ENCODE data around the gene PDZD4.

Gene PDZD4, protein sequence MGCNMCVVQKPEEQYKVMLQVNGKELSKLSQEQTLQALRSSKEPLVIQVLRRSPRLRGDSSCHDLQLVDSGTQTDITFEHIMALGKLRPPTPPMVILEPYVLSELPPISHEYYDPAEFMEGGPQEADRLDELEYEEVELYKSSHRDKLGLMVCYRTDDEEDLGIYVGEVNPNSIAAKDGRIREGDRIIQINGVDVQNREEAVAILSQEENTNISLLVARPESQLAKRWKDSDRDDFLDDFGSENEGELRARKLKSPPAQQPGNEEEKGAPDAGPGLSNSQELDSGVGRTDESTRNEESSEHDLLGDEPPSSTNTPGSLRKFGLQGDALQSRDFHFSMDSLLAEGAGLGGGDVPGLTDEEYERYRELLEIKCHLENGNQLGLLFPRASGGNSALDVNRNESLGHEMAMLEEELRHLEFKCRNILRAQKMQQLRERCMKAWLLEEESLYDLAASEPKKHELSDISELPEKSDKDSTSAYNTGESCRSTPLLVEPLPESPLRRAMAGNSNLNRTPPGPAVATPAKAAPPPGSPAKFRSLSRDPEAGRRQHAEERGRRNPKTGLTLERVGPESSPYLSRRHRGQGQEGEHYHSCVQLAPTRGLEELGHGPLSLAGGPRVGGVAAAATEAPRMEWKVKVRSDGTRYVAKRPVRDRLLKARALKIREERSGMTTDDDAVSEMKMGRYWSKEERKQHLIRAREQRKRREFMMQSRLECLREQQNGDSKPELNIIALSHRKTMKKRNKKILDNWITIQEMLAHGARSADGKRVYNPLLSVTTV

DNA sequence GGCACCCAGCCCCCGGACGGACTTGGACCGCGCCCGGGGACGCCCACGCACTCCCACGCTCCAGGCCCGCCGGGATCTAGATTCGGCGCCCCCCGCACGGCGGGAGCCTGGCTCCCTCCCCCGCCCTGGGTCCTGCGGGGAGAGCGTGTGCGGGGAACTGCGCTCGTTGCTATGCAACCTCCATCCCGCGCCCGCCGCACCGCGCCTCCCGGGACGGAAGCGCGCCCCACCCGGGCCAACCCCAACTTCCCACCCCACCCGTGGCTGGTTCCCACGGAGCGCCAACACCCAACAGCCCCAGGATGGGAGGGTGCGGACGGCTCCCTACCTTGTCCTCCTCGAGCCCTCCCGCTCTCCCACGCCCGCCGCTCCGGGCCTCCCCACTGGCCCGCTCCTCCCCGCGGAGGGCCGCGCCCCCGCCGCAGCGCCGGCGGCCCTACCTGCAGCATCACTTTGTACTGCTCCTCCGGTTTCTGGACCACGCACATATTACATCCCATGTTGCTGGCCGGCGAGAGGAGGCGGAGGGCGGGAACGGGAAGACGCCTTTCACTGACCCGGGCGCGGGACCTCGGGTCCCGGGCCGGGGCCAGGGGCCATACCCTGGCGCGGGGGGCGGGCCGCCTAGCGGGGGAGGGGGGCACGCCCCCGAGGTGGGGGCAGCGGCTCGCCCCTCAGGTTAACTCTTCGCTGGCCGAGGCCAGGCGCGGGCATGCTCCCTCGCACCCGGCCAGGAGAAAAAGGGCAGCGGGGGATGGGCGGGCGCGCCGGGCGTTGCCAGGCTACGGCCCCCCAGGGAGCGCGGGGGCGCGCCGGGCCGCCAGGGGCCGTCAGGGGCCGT is at the start of gene PDZD4:
PDZD4 (minus strand) TSS at position 746 of the 841 bp plus-strand sequence; CDS start at position 500, 246 bp downstream.
- DNase-seq = peak; percentile 18

DNA sequence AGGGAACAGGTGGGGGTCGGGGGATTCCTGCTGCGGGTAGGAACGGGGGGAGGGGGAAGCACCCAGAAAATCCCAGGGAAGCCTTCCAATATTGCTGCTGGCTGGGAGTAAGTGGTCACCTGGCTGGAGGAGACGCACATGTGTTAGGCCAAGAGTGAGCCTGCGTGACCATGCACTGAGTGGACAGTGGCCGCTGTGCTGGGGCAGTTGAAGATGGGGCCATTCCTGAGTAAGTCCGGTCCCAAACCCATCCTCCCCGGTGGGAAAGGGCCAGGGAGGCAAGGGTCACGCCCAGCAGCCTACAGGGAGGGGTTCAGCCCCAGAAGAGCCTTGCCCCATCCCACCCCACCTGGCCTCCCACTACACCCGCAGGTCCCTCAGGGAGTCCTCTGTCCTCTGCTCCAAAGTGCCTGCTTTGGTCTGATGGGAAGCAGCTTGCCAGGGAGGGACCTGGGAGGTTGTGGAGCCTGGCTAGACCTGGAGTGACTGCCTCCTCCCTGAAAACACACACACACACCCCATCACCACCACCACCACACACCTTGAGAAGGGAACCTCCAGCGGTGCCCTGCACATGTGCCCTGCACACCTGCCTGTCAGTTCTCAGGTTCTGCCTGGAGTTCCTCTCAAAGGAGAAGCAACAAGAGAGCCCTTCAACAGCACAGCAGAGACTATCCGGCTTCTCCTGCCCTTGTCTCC is 49.5 kb upstream of the PDZD4 start:
- no peak for DNase-seq

DNA sequence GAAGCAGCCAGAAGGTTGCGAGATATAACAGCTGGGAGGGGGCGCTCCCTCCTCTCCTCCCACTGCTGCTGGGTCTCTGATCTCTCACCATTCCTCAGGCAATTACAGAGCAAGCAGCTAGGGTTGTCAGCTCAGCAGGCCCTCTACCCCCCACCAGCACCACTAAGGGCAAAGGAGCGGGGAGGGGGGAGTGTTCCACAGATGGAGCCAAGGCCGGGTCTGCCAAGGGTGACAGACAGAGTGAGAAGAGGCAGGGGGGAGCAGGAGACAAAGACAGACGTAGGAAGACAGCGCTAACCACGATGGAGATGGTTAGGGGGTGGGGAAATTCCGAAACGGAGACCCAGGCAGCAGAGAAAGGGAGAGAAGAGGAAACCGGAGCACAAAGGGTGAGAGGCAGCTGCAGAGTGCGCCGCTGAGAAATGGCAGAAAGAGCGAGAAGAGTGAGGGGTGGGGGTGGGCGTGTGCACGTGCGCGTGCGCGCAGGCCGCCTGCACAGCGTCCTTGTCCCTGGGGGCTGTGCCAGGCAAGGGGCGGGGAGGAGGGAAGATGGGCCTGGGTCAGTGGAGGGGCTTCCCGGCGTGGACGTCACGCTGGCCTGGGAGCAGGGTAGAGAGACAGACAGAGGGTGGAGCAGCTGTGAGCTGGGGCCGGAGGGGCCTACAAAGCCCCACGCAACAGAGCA is 48.8 kb upstream of the PDZD4 start:
- no peak for DNase-seq

GRCh38 chrX:153878345-153878744 is 48.0 kb upstream of the PDZD4 start:
- no peak for DNase-seq

DNA sequence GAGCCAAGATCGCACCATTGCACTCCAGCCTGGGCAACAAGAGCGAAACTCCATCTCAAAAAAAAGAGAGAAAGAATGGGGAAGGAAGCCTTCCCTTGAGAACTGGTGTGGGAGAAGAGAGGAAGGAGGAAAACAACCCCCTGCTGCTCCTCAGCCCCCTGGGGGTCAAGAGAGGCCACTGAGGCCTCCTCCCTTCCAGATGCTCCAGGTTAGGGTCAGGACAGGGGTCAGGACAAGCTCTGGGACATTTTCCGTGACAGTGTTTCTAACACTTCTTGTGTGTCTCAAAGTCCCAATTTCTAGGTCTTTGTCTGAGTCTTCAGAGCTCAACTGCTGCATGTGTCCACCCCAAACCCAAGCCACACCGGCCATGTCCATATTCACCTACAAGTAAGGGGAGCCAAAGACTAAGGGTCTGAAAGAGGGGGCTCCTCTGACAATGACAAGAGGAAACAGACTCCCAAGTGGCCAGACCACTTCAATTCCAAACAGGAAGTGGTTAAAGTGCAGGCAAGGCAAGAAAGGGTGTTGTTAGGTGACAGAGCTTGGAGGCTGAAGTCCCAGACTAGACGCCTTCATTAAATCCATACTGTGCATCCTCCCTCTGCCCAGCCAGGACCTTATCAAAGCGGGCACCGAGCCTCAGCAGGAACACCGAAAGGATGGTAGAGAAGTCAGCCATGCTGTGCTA is 47.4 kb upstream of the PDZD4 start:
- no peak for DNase-seq

GRCh38 chrX:153876112-153876491 is 45.8 kb upstream of the PDZD4 start:
- DNase-seq = no peak

- DNase-seq = peak; percentile 66
Observed at GRCh38 chrX:153875391-153876111, 45.2 kb upstream of the PDZD4 start.

DNA sequence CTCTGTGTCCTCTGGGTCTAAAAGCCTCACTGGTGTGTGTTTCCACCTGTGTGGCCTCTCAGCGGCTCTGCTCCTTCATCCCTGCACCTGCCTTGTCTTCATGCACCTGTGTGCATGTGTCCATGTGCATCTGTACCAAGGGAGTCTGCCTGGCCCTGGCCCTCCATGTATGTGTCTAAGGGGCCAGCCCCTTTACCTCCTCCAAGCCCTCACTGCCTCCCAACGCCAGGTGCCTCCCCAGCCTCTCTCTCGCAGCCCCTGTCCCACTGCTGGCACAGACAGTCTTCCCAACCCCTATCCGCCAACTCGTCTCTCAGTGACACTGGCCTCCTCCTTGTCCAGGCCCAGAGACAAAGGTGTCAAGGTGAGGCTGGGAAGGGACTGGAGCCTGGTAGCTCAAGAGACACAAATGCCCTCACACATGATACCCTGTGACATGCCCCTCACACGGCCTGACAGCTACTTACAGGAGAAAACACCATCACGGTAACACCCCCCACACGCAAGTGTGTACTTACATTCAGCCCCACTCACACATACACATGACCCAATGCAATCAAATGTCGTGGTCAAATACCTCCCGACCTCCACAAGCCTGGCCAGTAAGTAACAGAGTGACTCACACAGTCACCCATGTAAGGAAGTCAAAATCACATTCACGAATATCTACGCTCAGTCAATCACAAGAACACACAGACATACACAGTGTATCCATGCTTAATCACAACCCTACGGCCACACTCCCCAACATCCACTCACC is 44.2 kb upstream of the PDZD4 start:
- DNase-seq = no peak

- DNase-seq = no peak
Observed at GRCh38 chrX:153874085-153874365, 43.7 kb upstream of the PDZD4 start.

- DNase-seq = no peak
Observed at GRCh38 chrX:153873282-153874084, 43.1 kb upstream of the PDZD4 start.

- DNase-seq = no peak
Observed at GRCh38 chrX:153871946-153872878, 41.9 kb upstream of the PDZD4 start.

GRCh38 chrX:153871451-153871850 is 41.1 kb upstream of the PDZD4 start:
- DNase-seq = no peak

DNA sequence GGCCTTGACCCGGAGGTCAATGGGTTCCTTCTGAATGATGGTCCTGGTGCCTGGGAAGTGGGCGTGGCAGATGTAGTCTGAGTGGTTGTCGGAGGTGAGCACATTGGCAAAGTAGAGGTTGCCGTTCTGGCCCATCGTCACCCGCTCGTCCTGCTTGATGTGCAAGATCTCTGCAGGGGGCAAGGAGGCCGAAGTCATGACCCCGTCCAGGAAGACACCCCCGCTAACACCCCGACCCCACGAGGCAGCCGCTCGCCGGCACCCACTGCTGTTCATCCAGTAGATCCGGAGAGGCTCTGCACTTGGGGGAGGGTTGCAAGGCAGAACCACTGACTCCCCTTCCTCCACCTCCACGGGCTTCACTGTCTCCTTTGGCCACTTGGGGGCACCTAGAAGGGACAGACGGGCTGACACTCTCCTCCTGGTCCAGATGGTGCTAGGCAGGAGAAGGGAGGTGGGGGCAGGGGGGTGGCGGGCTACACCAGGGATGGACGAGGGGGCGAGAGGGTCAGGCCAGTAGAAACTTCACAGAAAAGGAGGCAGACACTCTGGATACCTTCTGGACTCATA is 40.5 kb upstream of the PDZD4 start:
- no peak for DNase-seq

- no peak for DNase-seq
Observed at GRCh38 chrX:153870288-153870690, 39.9 kb upstream of the PDZD4 start.

GRCh38 chrX:153869473-153870287 is 39.3 kb upstream of the PDZD4 start:
- DNase-seq = no peak

DNA sequence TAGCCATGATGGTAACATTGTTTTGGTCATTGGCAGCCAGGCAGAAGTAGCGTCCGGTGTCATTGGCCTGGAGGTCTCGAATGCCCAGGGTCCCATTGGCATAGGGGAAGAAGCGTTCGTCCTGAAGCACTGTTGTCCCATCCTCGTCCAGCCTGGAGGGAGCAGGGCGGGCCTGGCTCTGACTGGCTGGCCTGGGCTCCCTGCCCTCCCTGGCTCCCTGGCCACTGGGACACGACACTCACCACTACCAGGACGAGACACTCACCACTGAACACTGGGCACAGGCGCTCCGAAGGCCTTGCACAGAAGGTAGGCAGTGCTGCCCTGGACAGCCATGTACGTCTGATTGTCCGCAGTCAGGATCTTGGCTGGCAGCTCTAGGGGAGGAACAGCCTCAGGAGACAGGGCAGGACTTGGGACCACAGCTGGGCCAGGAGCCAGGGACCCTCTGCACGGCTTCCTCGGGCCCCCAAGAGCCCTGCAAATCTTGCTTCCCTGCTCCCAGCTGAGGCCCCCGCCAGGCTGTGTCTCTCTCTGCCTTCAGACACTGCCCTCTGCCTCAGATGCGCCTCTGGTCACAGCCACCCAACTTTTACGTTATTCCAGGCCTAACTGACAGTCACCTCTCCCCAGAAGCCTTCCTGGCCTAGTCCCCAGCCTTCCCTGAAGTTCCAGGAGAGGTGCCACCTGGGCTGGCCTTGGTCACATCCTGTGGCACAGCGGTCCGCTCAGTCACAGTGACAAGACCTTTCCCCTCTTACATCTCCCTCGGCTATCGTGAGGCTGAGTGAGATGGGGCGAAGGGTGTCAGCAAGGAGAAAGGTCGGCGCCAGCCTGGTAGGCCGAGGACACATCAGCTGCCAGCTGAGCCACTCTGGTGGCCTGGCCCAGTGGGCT is 38.5 kb upstream of the PDZD4 start:
- no peak for DNase-seq
